BJ (cell line): ENCODE results near the gene KCNJ8. TPM values are rescaled to one million over a fixed set of nuclear protein-coding genes. Genes with fewer than 3 reads are reported as not detected.

Experiments used
- CTCF ChIA-PET: fragments of 350-600 bp; formaldehyde crosslinking; extraction: SDS; loops from one replicate; lab custom pipeline; 2021; ENCODE audit warnings: antibody characterized with exemption, inconsistent platforms; lab: Yijun Ruan, JAX
- POLR2A ChIA-PET: fragments of 300-600 bp; sonication (Branson Sonifier 250); formaldehyde crosslinking; extraction: SDS; loops from one replicate; lab custom pipeline; 2021; ENCODE audit warnings: antibody characterized with exemption; lab: Charles Lee
- DNase-seq: peaks from one replicate; pipeline ENCODE4 v3.0.0-alpha.2; 2011; ENCODE audit warnings: low read depth
- H3K27me3 ChIP-seq: 2 replicates; pipeline ENCODE4 v1.6.0; 2011; ENCODE audit warnings: low read length; ENCODE audit not compliant: control insufficient read depth, insufficient read depth
- H3K36me3 ChIP-seq: 2 replicates; pipeline ENCODE4 v1.5.1; 2011; ENCODE audit warnings: low read length; ENCODE audit not compliant: control insufficient read depth, insufficient read depth
- H3K4me3 ChIP-seq: 2 replicates; pipeline ENCODE4 v1.5.1; 2011; ENCODE audit warnings: low read depth, mild to moderate bottlenecking, control low read depth, low read length
- CTCF ChIP-seq: IDR thresholded peaks from 2 replicates; pipeline ENCODE4 v1.5.1; 2011; ENCODE audit warnings: low read depth, mild to moderate bottlenecking, control low read depth, inconsistent platforms, low read length, moderate library complexity; ENCODE audit not compliant: insufficient read depth
- polyA plus RNA-seq: library from polyadenylated mRNA; depleted of rRNA; stranded (reverse); fragments of >200 nt; gene quantifications from 2 replicates; pipeline ENCODE4 v1.2.3, GENCODE V29; 2011

The KCNJ8 gene
- polyA plus RNA-seq, 1 experiment = 7.6 TPM

- Histone ChIP-seq H3K36me3 (no peaks in the 10 kb centered on the region; the same call in 1 of the 2 replicates), H3K27me3 (no peaks in the 10 kb centered on the region), H3K4me3 (no peak overlapping the region)
- CTCF ChIA-PET = interaction anchor here (0.6 to 1.3 kb wide), 2 partner anchors 8 to 74 kb away, joined by 3 read pairs; no protein-coding TSS in a partner anchor
- no peak for DNase-seq
- POLR2A ChIA-PET = no interaction called here
- TF ChIP-seq CTCF = no peak
These were observed 3.2 kb downstream of the KCNJ8 start for GRCh38 chr12:21771311-21771710.

GRCh38 chr12:21769307-21769706 is 5.2 kb downstream of the KCNJ8 start:
- Histone ChIP-seq H3K36me3 (no peaks in the 10 kb centered on the region; the same call in 1 of the 2 replicates), H3K27me3 (no peaks in the 10 kb centered on the region), H3K4me3 (no peak overlapping the region)
- DNase-seq = no peak
- POLR2A ChIA-PET = interaction anchor here (0.6 kb wide), 1 partner anchor 9 kb away, joined by 3 read pairs; no protein-coding TSS in a partner anchor
- TF ChIP-seq CTCF = no peak
- CTCF ChIA-PET = no interaction called here

- no peak for TF ChIP-seq CTCF
- H3K27me3 ChIP-seq = no peaks in the 10 kb centered on the region
- H3K36me3 ChIP-seq = no peaks in the 10 kb centered on the region; the same call in 1 of the 2 replicates
- DNase-seq = no peak
- ChIA-PET POLR2A (no interaction called here), CTCF (no interaction called here)
- H3K4me3 ChIP-seq = no peak overlapping the region
These were observed 8.1 kb downstream of the KCNJ8 start for GRCh38 chr12:21766403-21766802.

GRCh38 chr12:21764950-21765349 is 9.6 kb downstream of the KCNJ8 start:
- DNase-seq = no peak
- H3K4me3 ChIP-seq = no peak overlapping the region
- no peaks in the 10 kb centered on the region for H3K27me3 ChIP-seq
- no peaks in the 10 kb centered on the region; the same call in 1 of the 2 replicates for H3K36me3 ChIP-seq
- no peak for TF ChIP-seq CTCF
- CTCF ChIA-PET = interaction anchor here (0.6 kb wide), 1 partner anchor 1152 kb away, joined by 5 read pairs; no protein-coding TSS in a partner anchor
- POLR2A ChIA-PET = no interaction called here

- ChIA-PET CTCF (interaction anchor here (1.2 kb wide), 1 partner anchor 8 kb away, joined by 3 read pairs; no protein-coding TSS in a partner anchor), POLR2A (interaction anchor here (0.6 kb wide), 1 partner anchor 513 kb away, joined by 4 read pairs; no protein-coding TSS in a partner anchor)
- no peak for TF ChIP-seq CTCF
- no peak overlapping the region for H3K4me3 ChIP-seq
- DNase-seq = no peak
- no peaks in the 10 kb centered on the region; the same call in 1 of the 2 replicates for H3K36me3 ChIP-seq
- no peaks in the 10 kb centered on the region for H3K27me3 ChIP-seq
These were observed 10.4 kb downstream of the KCNJ8 start for GRCh38 chr12:21764065-21764464.
